GM12878 (cell line): ENCODE results near the gene PRSS12. TPM values are rescaled to one million over a fixed set of nuclear protein-coding genes. Genes with fewer than 3 reads are reported as not detected.
A peak's percentile ranks its signal among the peaks of the same experiment; 100 is the strongest.

Experiments
- ATAC-seq: fragments of 200-7000 bp; cut with Tn5 transposase; 3 replicates; pipeline ENCODE4 v1.9.1; 2020; ENCODE audit warnings: mild to moderate bottlenecking, moderate library complexity
- BruUV-seq: library from RNA; stranded (reverse); fragments of 400-500 nt; replicated peaks from 2 replicates; lab custom pipeline; 2021; lab: Mats Ljungman, UMichigan
- CTCF ChIA-PET: fragments of 300-600 bp; sonication (Branson Sonifier 250); formaldehyde crosslinking; extraction: SDS; loops from one replicate; lab custom pipeline; 2021; ENCODE audit warnings: inconsistent platforms; lab: Yijun Ruan, JAX
- POLR2A ChIA-PET: fragments of 350-600 bp; formaldehyde crosslinking; extraction: SDS; loops from one replicate; lab custom pipeline; 2021; ENCODE audit warnings: inconsistent platforms; lab: Charles Lee
- RAD21 ChIA-PET: fragments of 300-600 bp; sonication (Branson Sonifier 250); formaldehyde crosslinking; loops from one replicate; lab custom pipeline; 2023; ENCODE audit warnings: antibody characterized with exemption; ENCODE audit not compliant: unreplicated experiment; lab: Charles Lee
- SMC1A ChIA-PET: fragments of 300-600 bp; sonication (Branson Sonifier 250); formaldehyde crosslinking; loops from one replicate; lab custom pipeline; 2023; ENCODE audit not compliant: unreplicated experiment, uncharacterized antibody; lab: Charles Lee
- DNase-seq: peaks from one replicate; pipeline ENCODE4 v3.0.0-alpha.2; 2011; ENCODE audit warnings: low read depth, low spot score
- FAIRE-seq: peaks from 3 replicates; lab custom pipeline; 2011; peaks lifted over from hg19 to GRCh38; lab: Jason Lieb, UNC
- H2AFZ ChIP-seq: 2 replicates; pipeline ENCODE4 v1.6.0; 2011; ENCODE audit warnings: low read depth, low read length, control low read depth; ENCODE audit not compliant: control insufficient read depth
- H3K27ac ChIP-seq: 2 replicates; pipeline ENCODE4 v1.5.1; 2011; ENCODE audit warnings: control low read depth; ENCODE audit not compliant: control insufficient read depth, insufficient read depth
- H3K27me3 ChIP-seq, 2 experiments: replicated peaks in 1 of 2; 2 replicates each; pipeline versions ENCODE4 v1.6.0 to v1.6.1; 2011; ENCODE audit warnings: low read length in 1 of 2; ENCODE audit not compliant: control insufficient read depth in 2 of 2, insufficient read depth in 2 of 2
- H3K36me3 ChIP-seq, 2 experiments: 2 replicates each; pipeline ENCODE4 v1.5.1; 2011; ENCODE audit warnings: low read length in 1 of 2; ENCODE audit not compliant: control insufficient read depth in 2 of 2, insufficient read depth in 2 of 2
- H3K4me1 ChIP-seq: 2 replicates; pipeline ENCODE4 v1.6.1; 2011; ENCODE audit warnings: mild to moderate bottlenecking, low read length, moderate library complexity, mixed read lengths; ENCODE audit not compliant: control insufficient read depth, insufficient read depth
- H3K4me2 ChIP-seq: 2 replicates; pipeline ENCODE4 v1.6.0; 2011; ENCODE audit warnings: control low read depth; ENCODE audit not compliant: control insufficient read depth, insufficient read depth
- H3K4me3 ChIP-seq: fragments of 200-600 bp; sonication (generic); 2 replicates; pipeline ENCODE4 v1.5.1; 2016
- H3K79me2 ChIP-seq: 2 replicates; pipeline ENCODE4 v1.6.0; 2011; ENCODE audit warnings: low read length; ENCODE audit not compliant: control insufficient read depth, insufficient read depth
- H3K9ac ChIP-seq: 2 replicates; pipeline ENCODE4 v1.8.0; 2011; ENCODE audit warnings: low read length, control low read depth, mixed read lengths; ENCODE audit not compliant: control insufficient read depth, insufficient read depth
- H3K9me3 ChIP-seq: replicated peaks from 3 replicates; pipeline ENCODE4 v1.5.1; 2011; ENCODE audit warnings: mild to moderate bottlenecking, low read length; ENCODE audit not compliant: control insufficient read depth, insufficient read depth
- H4K20me1 ChIP-seq: 2 replicates; pipeline ENCODE4 v1.6.0; 2011; ENCODE audit not compliant: control insufficient read depth, insufficient read depth
- CBX3 ChIP-seq: fragments of 200-600 bp; sonication (generic); IDR thresholded peaks from 2 replicates; pipeline ENCODE4 v1.6.1; 2016; ENCODE audit warnings: low read depth, borderline replicate concordance
- ETV6 ChIP-seq, 2 experiments: fragments of 450-650 bp in 1 of 2; IDR thresholded peaks in 1 of 2; conservative IDR thresholded peaks in 1 of 2; 2 replicates each; pipeline ENCODE4 v1.6.1; 2014; ENCODE audit warnings: antibody characterized with exemption in 1 of 2, borderline replicate concordance in 1 of 2, low read depth in 1 of 2, mild to moderate bottlenecking in 1 of 2, moderate library complexity in 1 of 2
- HDAC2 ChIP-seq: fragments of 200-600 bp; sonication (generic); IDR thresholded peaks from 2 replicates; pipeline ENCODE4 v1.6.1; 2017
- MLLT1 ChIP-seq: fragments of 450-650 bp; IDR thresholded peaks from 2 replicates; pipeline ENCODE4 v1.6.1; 2016; ENCODE audit warnings: mild to moderate bottlenecking
- MTA2 ChIP-seq: fragments of 450-650 bp; IDR thresholded peaks from 2 replicates; pipeline ENCODE4 v1.6.1; 2016; ENCODE audit warnings: low read depth, mild to moderate bottlenecking, moderate library complexity
- NFIC ChIP-seq: IDR thresholded peaks from 2 replicates; pipeline ENCODE4 v1.6.1; 2012; ENCODE audit warnings: low read depth, mild to moderate bottlenecking, inconsistent platforms, low read length, moderate library complexity
- NRF1 ChIP-seq: conservative IDR thresholded peaks from 2 replicates; pipeline ENCODE4 v1.6.1; 2011; ENCODE audit warnings: mild to moderate bottlenecking, low read depth, low read length, improper control_type of control experiment
- RBBP5 ChIP-seq: fragments of 200-600 bp; sonication (generic); conservative IDR thresholded peaks from 2 replicates; pipeline ENCODE4 v1.6.1; 2016
- SREBF2 ChIP-seq: IDR thresholded peaks from 2 replicates; pipeline ENCODE4 v1.6.1; 2012; ENCODE audit warnings: mild to moderate bottlenecking, low read length
- SUZ12 ChIP-seq: fragments of 200-600 bp; sonication (generic); IDR thresholded peaks from one replicate; pipeline ENCODE4 v1.6.1; 2018; ENCODE audit warnings: antibody characterized with exemption, mild to moderate bottlenecking; ENCODE audit not compliant: unreplicated experiment
- YY1 ChIP-seq: IDR thresholded peaks from 2 replicates; pipeline ENCODE4 v1.6.1; 2011; ENCODE audit warnings: low read depth, mild to moderate bottlenecking, low read length
- ZZZ3 ChIP-seq: IDR thresholded peaks from 2 replicates; pipeline ENCODE4 v1.6.1; 2011; ENCODE audit warnings: low read depth; ENCODE audit not compliant: control insufficient read depth, insufficient read length
- WGBS: methylation state at CpG from one replicate; pipeline ENCODE4 v1.1.6; 2016; ENCODE audit warnings: low lambda C conversion rate; ENCODE audit not compliant: insufficient replicate concordance, insufficient coverage; ENCODE audit errors: missing lambda C conversion rate; 5-methylcytosine and 5-hydroxymethylcytosine counted together
- in situ Hi-C: fragments of 300-500 bp; cut with MboI; formaldehyde crosslinking; loops from 9 replicates; pipeline ENCODE4 v1.14.3; 2018; ENCODE audit warnings: mixed read lengths
- intact Hi-C: fragments of 100-400 bp; cut with micrococcal nuclease; formaldehyde crosslinking; loops from one replicate; pipeline ENCODE4 v1.14.2; 2022; ENCODE audit not compliant: unreplicated experiment
- polyA plus RNA-seq, 11 experiments: library from polyadenylated mRNA; depleted of rRNA in 4 of 11; unstranded in 6 of 11; stranded (reverse) in 5 of 11; fragments of >200 nt; fragmentation: Nextera tagmentation in 4 of 11; fragmentation: Illumina TruSeq in 1 of 11; extraction: Ambion mirVana in 4 of 11; extraction: Trizol in 1 of 11; gene quantifications; 1 replicate in 1 of 11; 2 replicates in 10 of 11; pipeline versions ENCODE4 v1.2.1 to v1.2.3, GENCODE V29; 2011 to 2016; ENCODE audit warnings: inconsistent platforms in 2 of 11, missing spikeins in 2 of 11, low read depth in 1 of 11
- total RNA-seq, 4 experiments: library from RNA; depleted of rRNA in 3 of 4; stranded (reverse); fragments of >200 nt in 3 of 4; fragmentation: Illumina TruSeq in 1 of 4; extraction: Trizol in 1 of 4; gene quantifications; 2 replicates each; pipeline versions ENCODE4 v1.2.1 to v1.2.3, GENCODE V29; 2013 to 2021
- TF ChIP-seq, protein P1 (sequence below): fragments of 450-650 bp; IDR thresholded peaks from 2 replicates; pipeline ENCODE4 v1.6.1; 2016; ENCODE audit warnings: mild to moderate bottlenecking
- TF ChIP-seq, protein P2 (sequence below), 3 experiments: IDR thresholded peaks in 2 of 3; conservative IDR thresholded peaks in 1 of 3; 2 replicates each; pipeline ENCODE4 v1.5.1; 2011; ENCODE audit warnings: low read depth in 3 of 3, low read length in 3 of 3, mild to moderate bottlenecking in 3 of 3, control low read depth in 2 of 3, moderate library complexity in 2 of 3, inconsistent platforms in 1 of 3, mixed read lengths in 1 of 3; ENCODE audit not compliant: control insufficient read depth in 2 of 3, insufficient read depth in 1 of 3; ENCODE audit errors: extremely low read depth in 1 of 3

PRSS12 gene
- total and polyA plus RNA-seq, 10 of the 15 experiments (the other 5 are each of a cell fraction or from before 2014, with no cell fraction given), result 0.04 to 0.34 (median 0.11) TPM; not detected in 2

- TF ChIP-seq, protein P1, sequence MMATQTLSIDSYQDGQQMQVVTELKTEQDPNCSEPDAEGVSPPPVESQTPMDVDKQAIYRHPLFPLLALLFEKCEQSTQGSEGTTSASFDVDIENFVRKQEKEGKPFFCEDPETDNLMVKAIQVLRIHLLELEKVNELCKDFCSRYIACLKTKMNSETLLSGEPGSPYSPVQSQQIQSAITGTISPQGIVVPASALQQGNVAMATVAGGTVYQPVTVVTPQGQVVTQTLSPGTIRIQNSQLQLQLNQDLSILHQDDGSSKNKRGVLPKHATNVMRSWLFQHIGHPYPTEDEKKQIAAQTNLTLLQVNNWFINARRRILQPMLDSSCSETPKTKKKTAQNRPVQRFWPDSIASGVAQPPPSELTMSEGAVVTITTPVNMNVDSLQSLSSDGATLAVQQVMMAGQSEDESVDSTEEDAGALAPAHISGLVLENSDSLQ, result no peak
- TF ChIP-seq SREBF2 (no peak), HDAC2 (no peak), CBX3 (no peak), NRF1 (no peak)
- TF ChIP-seq, all 136 proteins: peak for 0
These were observed 779 bp upstream of the PRSS12 start (continued) for GRCh38 chr4:118353534-118354030.

GRCh38 chr4:118351851-118352827, 664 bp downstream of the PRSS12 start:
- Histone ChIP-seq H3K9ac (no peak overlapping the region), H3K4me2 (0 out of 2 replicates have a peak overlapping the region, but pooled peaks have one; percentile 95), H3K27ac (no peak overlapping the region), H3K36me3 (no peaks in the 10 kb centered on the region), H3K27me3 (peaks cover 4 to 7% of the 10 kb centered on the region in 2 experiments), H2AFZ (peak overlapping the region; percentile 7; the same call in 1 of the 2 replicates), H3K4me3 (no peak overlapping the region), H3K79me2 (no peaks in the 10 kb centered on the region)
- peak; percentile 33 for ATAC-seq
- ChIA-PET SMC1A (interaction anchor here (0.9 to 1.3 kb wide), 5 partner anchors 14 to 237 kb away, joined by 3 to 6 read pairs (median 3); no protein-coding TSS in a partner anchor), CTCF (interaction anchor here (1.3 to 3.3 kb wide), 13 partner anchors 9 to 82 kb away, joined by 3 to 20 read pairs (median 5); no protein-coding TSS in a partner anchor), RAD21 (interaction anchor here (0.6 to 1.5 kb wide), 4 partner anchors 15 to 240 kb away, joined by 3 to 6 read pairs (median 4); no protein-coding TSS in a partner anchor)
- TF ChIP-seq RBBP5 (no peak), MTA2 (no peak), NFIC (no peak), YY1 (no peak), SUZ12 (peak; percentile 62), MLLT1 (no peak), ZZZ3 (no peak), ETV6 (conservative IDR thresholded peaks at IDR 0.05 in 1 of 2, IDR thresholded peaks at IDR 0.05 in 1 of 2; ENCODE audit: borderline replicate concordance in 1 of 2, low read depth in 1 of 2) (no peak)
- TF ChIP-seq, protein P2, sequence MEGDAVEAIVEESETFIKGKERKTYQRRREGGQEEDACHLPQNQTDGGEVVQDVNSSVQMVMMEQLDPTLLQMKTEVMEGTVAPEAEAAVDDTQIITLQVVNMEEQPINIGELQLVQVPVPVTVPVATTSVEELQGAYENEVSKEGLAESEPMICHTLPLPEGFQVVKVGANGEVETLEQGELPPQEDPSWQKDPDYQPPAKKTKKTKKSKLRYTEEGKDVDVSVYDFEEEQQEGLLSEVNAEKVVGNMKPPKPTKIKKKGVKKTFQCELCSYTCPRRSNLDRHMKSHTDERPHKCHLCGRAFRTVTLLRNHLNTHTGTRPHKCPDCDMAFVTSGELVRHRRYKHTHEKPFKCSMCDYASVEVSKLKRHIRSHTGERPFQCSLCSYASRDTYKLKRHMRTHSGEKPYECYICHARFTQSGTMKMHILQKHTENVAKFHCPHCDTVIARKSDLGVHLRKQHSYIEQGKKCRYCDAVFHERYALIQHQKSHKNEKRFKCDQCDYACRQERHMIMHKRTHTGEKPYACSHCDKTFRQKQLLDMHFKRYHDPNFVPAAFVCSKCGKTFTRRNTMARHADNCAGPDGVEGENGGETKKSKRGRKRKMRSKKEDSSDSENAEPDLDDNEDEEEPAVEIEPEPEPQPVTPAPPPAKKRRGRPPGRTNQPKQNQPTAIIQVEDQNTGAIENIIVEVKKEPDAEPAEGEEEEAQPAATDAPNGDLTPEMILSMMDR (IDR thresholded peaks at IDR 0.05 in 2 of 3, conservative IDR thresholded peaks at IDR 0.05 in 1 of 3; ENCODE audit: control insufficient read depth in 2 of 3, extremely low read depth in 1 of 3, insufficient read depth in 1 of 3, low read depth in 3 of 3, low read length in 3 of 3), result no peak
- TF ChIP-seq, all 136 proteins: peak for 1
- POLR2A ChIA-PET, result interaction anchor here (0.7 to 1.1 kb wide), 2 partner anchors 12 to 62 kb away, joined by 3 read pairs; no protein-coding TSS in a partner anchor
- H3K9me3 ChIP-seq, result no peaks in the 10 kb centered on the region
- 52% methylated on average over 54 of the region's 82 CpGs for WGBS
- H3K4me1 ChIP-seq, result no peaks in the 10 kb centered on the region
- intact Hi-C loops, result loop anchor here (2.0 kb wide), 1 partner anchor 71 kb away; no protein-coding TSS in a partner anchor
- no TSS peak for BruUV-seq
- H4K20me1 ChIP-seq, result no peaks in the 10 kb centered on the region
- DNase-seq (no peak), FAIRE-seq (no peak)
- in situ Hi-C loops, result no loop called here
